PFSK-1 (cell line): ENCODE results near the gene PEMT.

ENCODE experiments used
- FOXP2 ChIP-seq: optimal IDR thresholded peaks from 2 replicates; pipeline ENCODE3; 2011; ENCODE audit warnings: borderline replicate concordance, control low read depth, inconsistent platforms; ENCODE audit not compliant: insufficient read depth; ENCODE audit errors: extremely low read length, extremely low read depth
- POLR2AphosphoS5 ChIP-seq: IDR thresholded peaks from 2 replicates; pipeline ENCODE4 v1.6.1; 2012; ENCODE audit warnings: low read depth, mild to moderate bottlenecking, control low read depth, low read length, moderate library complexity
- REST ChIP-seq, 2 experiments: IDR thresholded peaks; 2 replicates each; pipeline versions ENCODE4 v1.6.1 to v1.8.0; 2011 to 2012; ENCODE audit warnings: low read depth in 2 of 2, low read length in 2 of 2, control low read depth in 1 of 2, inconsistent platforms in 1 of 2, mild to moderate bottlenecking in 1 of 2, moderate library complexity in 1 of 2; ENCODE audit not compliant: insufficient read depth in 1 of 2
- SIN3A ChIP-seq: IDR thresholded peaks from 2 replicates; pipeline ENCODE4 v1.6.1; 2012; ENCODE audit warnings: mild to moderate bottlenecking, low read length, moderate library complexity, borderline replicate concordance; ENCODE audit not compliant: insufficient read depth
- TAF1 ChIP-seq: IDR thresholded peaks from 2 replicates; pipeline ENCODE4 v1.6.1; 2012; ENCODE audit warnings: low read length, control low read depth, borderline replicate concordance; ENCODE audit not compliant: insufficient read depth

PEMT gene

GRCh38 chr17:17623904-17624303 lies 32.4 kb upstream of the PEMT start:
- no peak for TF ChIP-seq REST (IDR thresholded peaks at IDR 0.05; ENCODE audit: insufficient read depth in 1 of 2, low read depth in 2 of 2, low read length in 2 of 2)
- TF ChIP-seq POLR2AphosphoS5: no peak
- no peak for TF ChIP-seq TAF1
- TF ChIP-seq SIN3A: no peak
- no peak for TF ChIP-seq FOXP2

- TF ChIP-seq SIN3A: no peak
- TF ChIP-seq POLR2AphosphoS5: no peak
- TF ChIP-seq REST (IDR thresholded peaks at IDR 0.05; ENCODE audit: insufficient read depth in 1 of 2, low read depth in 2 of 2, low read length in 2 of 2): no peak
- TF ChIP-seq FOXP2: no peak
- no peak for TF ChIP-seq TAF1
Observed at GRCh38 chr17:17621254-17621653, 29.7 kb upstream of the PEMT start.

GRCh38 chr17:17613708-17614114 lies 22.2 kb upstream of the PEMT start:
- no peak for TF ChIP-seq SIN3A
- TF ChIP-seq TAF1: no peak
- no peak for TF ChIP-seq FOXP2
- no peak for TF ChIP-seq POLR2AphosphoS5
- TF ChIP-seq REST (IDR thresholded peaks at IDR 0.05; ENCODE audit: insufficient read depth in 1 of 2, low read depth in 2 of 2, low read length in 2 of 2): no peak

GRCh38 chr17:17612085-17613022 lies 20.8 kb upstream of the PEMT start:
- no peak for TF ChIP-seq SIN3A
- TF ChIP-seq FOXP2: no peak
- TF ChIP-seq REST (IDR thresholded peaks at IDR 0.05; ENCODE audit: insufficient read depth in 1 of 2, low read depth in 2 of 2, low read length in 2 of 2): no peak
- TF ChIP-seq POLR2AphosphoS5: no peak
- TF ChIP-seq TAF1: no peak
